D721Med (cell line): ENCODE results near the gene IL1RAPL1.

ENCODE experiments used
- DNase-seq: peaks from one replicate; pipeline ENCODE4 v3.0.0; 2011; ENCODE audit warnings: low spot score; ENCODE audit not compliant: insufficient read length
- FAIRE-seq: peaks from 2 replicates; lab custom pipeline; 2011; peaks lifted over from hg19 to GRCh38; lab: Jason Lieb, UNC
- TF ChIP-seq, protein P1 (sequence below): IDR thresholded peaks from 2 replicates; pipeline ENCODE4 v1.5.1; 2012; ENCODE audit warnings: mild to moderate bottlenecking, control low read depth; ENCODE audit not compliant: insufficient read depth; ENCODE audit errors: missing control alignments

The IL1RAPL1 gene

DNA sequence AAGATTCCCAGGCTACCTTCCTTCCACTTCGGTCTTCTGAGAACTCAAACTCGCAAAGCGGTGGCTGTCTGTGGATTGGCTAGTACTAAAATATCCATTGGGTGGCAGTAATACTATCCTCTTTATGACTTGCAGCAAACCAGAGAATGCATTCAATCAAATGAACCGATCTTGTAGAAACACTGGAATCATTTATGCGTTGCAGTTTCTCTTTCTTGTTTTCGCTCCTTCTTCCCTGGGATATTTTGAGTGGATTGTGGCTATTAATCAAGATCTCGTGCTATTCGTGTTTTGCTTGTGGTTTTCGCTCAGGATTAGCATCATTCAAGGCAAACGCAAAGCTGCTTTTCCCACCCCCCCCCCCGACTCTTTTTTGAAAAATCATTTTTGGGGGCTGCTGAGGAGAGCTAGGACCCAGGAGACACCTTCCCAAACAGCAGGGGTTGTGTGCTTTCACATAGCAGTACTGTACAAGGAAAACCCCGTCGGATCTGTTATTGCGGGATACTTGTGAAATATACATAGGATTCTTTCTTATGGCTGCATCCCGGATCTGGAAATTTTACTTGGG lies at the start of gene IL1RAPL1:
Gene IL1RAPL1, plus strand, starts transcription at position 466 of the 571 bp plus-strand sequence.
- TF ChIP-seq, protein P1, sequence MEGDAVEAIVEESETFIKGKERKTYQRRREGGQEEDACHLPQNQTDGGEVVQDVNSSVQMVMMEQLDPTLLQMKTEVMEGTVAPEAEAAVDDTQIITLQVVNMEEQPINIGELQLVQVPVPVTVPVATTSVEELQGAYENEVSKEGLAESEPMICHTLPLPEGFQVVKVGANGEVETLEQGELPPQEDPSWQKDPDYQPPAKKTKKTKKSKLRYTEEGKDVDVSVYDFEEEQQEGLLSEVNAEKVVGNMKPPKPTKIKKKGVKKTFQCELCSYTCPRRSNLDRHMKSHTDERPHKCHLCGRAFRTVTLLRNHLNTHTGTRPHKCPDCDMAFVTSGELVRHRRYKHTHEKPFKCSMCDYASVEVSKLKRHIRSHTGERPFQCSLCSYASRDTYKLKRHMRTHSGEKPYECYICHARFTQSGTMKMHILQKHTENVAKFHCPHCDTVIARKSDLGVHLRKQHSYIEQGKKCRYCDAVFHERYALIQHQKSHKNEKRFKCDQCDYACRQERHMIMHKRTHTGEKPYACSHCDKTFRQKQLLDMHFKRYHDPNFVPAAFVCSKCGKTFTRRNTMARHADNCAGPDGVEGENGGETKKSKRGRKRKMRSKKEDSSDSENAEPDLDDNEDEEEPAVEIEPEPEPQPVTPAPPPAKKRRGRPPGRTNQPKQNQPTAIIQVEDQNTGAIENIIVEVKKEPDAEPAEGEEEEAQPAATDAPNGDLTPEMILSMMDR, result no peak
- no peak for FAIRE-seq
- DNase-seq, result no peak

DNA sequence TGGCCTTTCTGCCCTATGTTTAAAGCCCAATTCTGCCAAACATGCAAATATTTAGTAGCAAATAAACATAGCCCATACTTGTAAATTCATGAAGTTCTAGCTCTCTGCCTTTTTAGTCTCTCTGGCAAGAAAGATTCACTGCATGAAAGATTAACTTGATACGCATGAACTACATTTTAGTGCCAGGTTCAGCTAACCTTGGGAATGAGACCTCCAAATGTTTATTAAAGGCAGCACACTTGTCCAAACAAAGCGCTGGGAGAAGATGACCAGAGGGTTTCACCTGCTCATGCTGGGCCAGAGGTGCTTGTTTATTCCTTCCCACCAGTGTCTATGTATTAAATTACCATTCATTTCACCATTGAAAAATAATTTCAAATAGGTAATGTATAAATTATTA lies 44.5 kb upstream of the IL1RAPL1 start:
- TF ChIP-seq, protein P1, result no peak
- DNase-seq (no peak), FAIRE-seq (no peak)

DNA sequence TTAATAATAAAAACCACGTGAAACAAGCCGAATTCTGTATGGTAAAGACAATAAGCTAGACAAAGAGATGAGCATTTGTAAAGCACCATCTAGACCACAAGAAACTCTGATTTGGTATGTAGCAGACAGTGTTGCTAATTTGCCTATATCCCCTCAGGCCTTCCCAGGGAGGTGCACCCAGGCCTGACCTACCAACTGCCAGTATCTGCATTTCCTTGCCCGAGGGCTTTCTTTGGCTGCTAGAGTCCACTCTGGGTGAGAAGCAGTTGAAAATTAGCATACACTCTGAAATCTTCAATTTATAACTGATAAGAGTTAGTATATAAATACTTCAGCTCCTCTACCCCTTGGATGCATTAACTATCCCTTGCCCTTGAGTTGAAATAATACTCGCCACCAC lies 37.4 kb upstream of the IL1RAPL1 start:
- FAIRE-seq, result no peak
- DNase-seq, result no peak
- TF ChIP-seq, protein P1, result no peak

DNA sequence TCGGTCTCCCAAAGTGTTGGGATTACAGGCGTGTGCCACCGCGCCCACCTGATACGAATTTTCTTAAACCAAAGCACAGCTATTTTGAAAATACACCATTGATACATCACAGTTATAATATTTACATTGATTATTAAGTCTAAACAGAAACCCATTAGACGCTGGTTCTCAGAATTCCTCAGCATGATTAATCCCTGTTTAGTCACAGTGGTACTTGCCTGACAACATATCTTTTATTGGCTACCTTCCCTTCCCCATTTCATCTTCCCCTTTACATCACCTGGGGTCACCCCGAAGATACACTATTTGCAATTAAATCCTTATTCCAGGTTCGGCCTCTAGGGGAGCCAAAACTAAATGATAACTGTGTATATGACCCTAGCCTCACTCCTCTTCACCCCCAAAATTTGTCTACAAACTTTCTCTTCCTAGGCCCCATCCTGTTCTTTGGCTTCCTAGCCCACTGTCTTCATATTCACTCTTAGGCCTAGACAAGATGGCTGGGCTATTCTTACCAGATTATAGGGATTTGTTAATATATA lies 36.8 kb upstream of the IL1RAPL1 start:
- DNase-seq, result no peak
- TF ChIP-seq, protein P1, result no peak
- FAIRE-seq, result no peak

DNA sequence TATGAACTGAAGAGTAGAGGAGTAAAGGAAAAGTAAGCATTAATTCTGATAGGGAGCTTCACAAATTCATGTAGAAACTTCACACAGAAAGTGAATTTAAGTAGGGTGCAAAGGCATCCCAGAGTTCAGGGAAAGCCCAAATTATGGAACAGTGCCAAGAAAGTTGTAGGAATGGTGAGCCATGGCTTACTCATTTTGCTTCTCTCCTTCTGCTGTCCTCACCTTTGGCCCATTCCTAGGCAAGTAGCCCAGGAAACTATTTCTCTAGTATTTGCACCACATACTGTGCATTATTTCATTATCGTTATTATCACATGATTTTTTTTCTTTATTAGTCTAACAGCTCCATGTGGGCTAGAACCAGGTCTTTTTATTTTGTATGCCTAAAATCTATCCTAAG lies 34.9 kb upstream of the IL1RAPL1 start:
- TF ChIP-seq, protein P1, result no peak
- no peak for DNase-seq
- no peak for FAIRE-seq

DNA sequence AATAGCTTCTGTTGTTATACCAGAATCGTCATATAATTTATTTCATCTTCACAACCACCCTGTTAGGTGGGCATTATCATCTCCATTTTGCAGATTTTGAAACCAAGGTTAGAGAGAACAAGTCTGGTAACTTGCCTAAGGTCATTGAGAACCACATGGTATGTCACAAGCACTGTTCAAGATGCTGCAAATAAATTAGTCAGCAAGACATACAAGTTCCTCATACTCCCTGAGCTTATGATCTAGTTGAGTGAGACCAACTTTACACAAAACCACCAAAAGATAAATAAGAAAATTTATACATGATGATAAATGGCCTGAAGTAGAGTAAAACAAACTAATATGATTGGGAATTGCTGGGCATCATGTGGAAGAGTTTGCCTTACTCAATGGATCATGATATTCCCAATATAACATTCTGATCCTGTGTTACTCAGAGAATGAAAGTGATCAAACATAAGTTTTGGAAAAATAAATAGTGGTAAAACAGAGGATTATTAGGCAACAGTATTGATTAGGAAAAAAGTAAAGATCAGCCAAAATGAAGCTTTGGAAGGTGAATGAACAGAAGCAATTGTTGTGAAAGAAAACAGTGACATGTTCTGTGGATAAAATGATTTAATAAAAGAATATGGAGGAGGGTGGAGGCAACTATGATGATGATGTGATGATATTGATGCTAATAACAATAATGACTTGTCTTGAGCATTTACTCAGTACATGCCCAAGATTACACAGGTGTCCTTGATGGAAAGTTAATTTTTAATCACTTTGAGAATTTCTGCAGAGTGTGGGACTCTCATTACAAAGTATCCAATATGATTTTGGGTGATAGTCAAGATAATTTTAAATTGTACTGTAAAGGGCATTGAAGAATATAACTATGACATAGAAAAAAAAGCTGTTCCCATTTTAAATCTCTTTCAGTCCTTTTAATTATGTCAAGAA lies 34.1 kb upstream of the IL1RAPL1 start:
- TF ChIP-seq, protein P1, result no peak
- no peak for FAIRE-seq
- DNase-seq, result no peak
